ENCODE data around the gene MTCH1. TPM values are rescaled to one million over a fixed set of nuclear protein-coding genes. Genes with fewer than 3 reads are reported as not detected.

MTCH1 gene
- total RNA-seq, 4 donors from 2014 or later = 85.6 to 127 (median 116) TPM

- TF ChIP-seq POLR2A (IDR thresholded peaks at IDR 0.05) = no peak
- TF ChIP-seq, protein P1, sequence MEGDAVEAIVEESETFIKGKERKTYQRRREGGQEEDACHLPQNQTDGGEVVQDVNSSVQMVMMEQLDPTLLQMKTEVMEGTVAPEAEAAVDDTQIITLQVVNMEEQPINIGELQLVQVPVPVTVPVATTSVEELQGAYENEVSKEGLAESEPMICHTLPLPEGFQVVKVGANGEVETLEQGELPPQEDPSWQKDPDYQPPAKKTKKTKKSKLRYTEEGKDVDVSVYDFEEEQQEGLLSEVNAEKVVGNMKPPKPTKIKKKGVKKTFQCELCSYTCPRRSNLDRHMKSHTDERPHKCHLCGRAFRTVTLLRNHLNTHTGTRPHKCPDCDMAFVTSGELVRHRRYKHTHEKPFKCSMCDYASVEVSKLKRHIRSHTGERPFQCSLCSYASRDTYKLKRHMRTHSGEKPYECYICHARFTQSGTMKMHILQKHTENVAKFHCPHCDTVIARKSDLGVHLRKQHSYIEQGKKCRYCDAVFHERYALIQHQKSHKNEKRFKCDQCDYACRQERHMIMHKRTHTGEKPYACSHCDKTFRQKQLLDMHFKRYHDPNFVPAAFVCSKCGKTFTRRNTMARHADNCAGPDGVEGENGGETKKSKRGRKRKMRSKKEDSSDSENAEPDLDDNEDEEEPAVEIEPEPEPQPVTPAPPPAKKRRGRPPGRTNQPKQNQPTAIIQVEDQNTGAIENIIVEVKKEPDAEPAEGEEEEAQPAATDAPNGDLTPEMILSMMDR (IDR thresholded peaks at IDR 0.05 in 4 of 5, conservative IDR thresholded peaks at IDR 0.05 in 1 of 5) = no peak
- intact Hi-C loops (cut with DNase I; ENCODE audit: low total_unique reads) (no loop called here), in situ Hi-C loops (cut with MboI; ENCODE audit: low sequenced_read_pairs in 4 of 4) (no loop called here)
- ATAC-seq (no peak), DNase-seq (no peak)
- H3K9me3 ChIP-seq = no peaks in the 10 kb centered on the region
- H3K27ac ChIP-seq = no peak overlapping the region
- no peak overlapping the region for H3K4me3 ChIP-seq
- H3K4me1 ChIP-seq = no peaks in the 10 kb centered on the region
- H3K27me3 ChIP-seq = no peaks in the 10 kb centered on the region
- no peaks in the 10 kb centered on the region for H3K36me3 ChIP-seq
Observed at GRCh38 chr6:36961441-36962435, 24.3 kb downstream of the MTCH1 start.

- Histone ChIP-seq H3K27ac (no peak overlapping the region), H3K36me3 (no peaks in the 10 kb centered on the region), H3K9me3 (no peaks in the 10 kb centered on the region), H3K4me1 (no peaks in the 10 kb centered on the region), H3K27me3 (no peaks in the 10 kb centered on the region), H3K4me3 (no peak overlapping the region)
- ATAC-seq (no peak), DNase-seq (no peak)
- TF ChIP-seq, protein P1 (IDR thresholded peaks at IDR 0.05 in 4 of 5, conservative IDR thresholded peaks at IDR 0.05 in 1 of 5) = no peak
- no peak for TF ChIP-seq POLR2A (IDR thresholded peaks at IDR 0.05)
- intact Hi-C loops (cut with DNase I; ENCODE audit: low total_unique reads) = no loop called here
- in situ Hi-C loops (cut with MboI; ENCODE audit: low sequenced_read_pairs in 4 of 4) = no loop called here
Observed at GRCh38 chr6:36959555-36960250, 26.3 kb downstream of the MTCH1 start.

GRCh38 chr6:36958775-36959554, 27.0 kb downstream of the MTCH1 start:
- no peak for ATAC-seq
- Histone ChIP-seq H3K4me1 (no peaks in the 10 kb centered on the region), H3K36me3 (no peaks in the 10 kb centered on the region), H3K9me3 (no peaks in the 10 kb centered on the region), H3K4me3 (no peak overlapping the region), H3K27me3 (no peaks in the 10 kb centered on the region), H3K27ac (no peak overlapping the region)
- intact Hi-C loops (cut with DNase I; ENCODE audit: low total_unique reads) (no loop called here), in situ Hi-C loops (cut with MboI; ENCODE audit: low sequenced_read_pairs in 4 of 4) (no loop called here)
- TF ChIP-seq, protein P1 (IDR thresholded peaks at IDR 0.05 in 4 of 5, conservative IDR thresholded peaks at IDR 0.05 in 1 of 5) = no peak
- no peak for TF ChIP-seq POLR2A (IDR thresholded peaks at IDR 0.05)
- no peak for DNase-seq

- Histone ChIP-seq H3K27me3 (no peaks in the 10 kb centered on the region), H3K9me3 (no peaks in the 10 kb centered on the region), H3K36me3 (no peaks in the 10 kb centered on the region), H3K27ac (no peak overlapping the region), H3K4me3 (no peak overlapping the region), H3K4me1 (no peaks in the 10 kb centered on the region)
- in situ Hi-C loops (cut with MboI; ENCODE audit: low sequenced_read_pairs in 4 of 4) = no loop called here
- intact Hi-C loops (cut with DNase I; ENCODE audit: low total_unique reads) = no loop called here
- no peak for TF ChIP-seq POLR2A (IDR thresholded peaks at IDR 0.05)
- TF ChIP-seq, protein P1 (IDR thresholded peaks at IDR 0.05 in 4 of 5, conservative IDR thresholded peaks at IDR 0.05 in 1 of 5) = no peak
- no peak for DNase-seq
- no peak for ATAC-seq
Observed at GRCh38 chr6:36957773-36958271, 28.2 kb downstream of the MTCH1 start.

All from gastrocnemius medialis (tissue), 4 donors.